ENCODE data around the gene TRAF3IP3. TPM values are rescaled to one million over a fixed set of nuclear protein-coding genes. Genes with fewer than 3 reads are reported as not detected.

TRAF3IP3 gene
- total and polyA plus RNA-seq, 2 of the 13 experiments (the other 11 are each of a cell fraction or from before 2014, with no cell fraction given) = not detected

DNA sequence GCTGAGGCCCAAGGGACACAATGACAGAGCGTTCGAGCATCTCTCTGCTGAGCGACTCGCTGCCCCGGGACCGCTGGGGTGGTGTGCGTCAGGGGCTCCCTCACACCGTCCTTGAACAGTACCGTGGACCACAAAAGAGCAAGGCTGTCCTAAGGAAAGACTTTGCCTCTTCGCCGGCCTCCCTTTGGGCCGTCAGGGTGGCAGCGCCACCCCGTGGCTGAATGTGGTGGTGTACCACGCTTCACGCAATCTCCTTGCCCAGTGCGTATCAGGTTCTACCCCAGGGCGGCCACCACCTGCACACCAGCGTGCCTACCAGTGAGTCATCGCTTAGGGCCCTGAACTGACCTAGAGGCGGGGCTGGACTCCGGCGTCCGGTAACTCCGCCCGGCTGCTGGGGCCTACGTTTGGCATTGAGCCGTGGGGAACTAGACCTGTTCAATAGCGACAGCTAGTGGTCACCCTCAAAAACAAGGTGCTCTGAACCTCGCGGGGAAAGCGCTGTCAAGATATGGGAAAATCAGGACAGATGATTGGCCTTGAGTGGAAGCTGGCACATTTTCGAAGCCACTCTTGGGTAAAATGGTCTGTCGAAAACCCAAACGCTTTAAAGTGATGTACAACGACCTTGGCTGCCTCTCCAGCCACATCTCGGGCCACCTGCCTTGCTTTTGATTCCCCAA is 8.1 kb upstream of the TRAF3IP3 start (continued):
- TF ChIP-seq, protein P1, sequence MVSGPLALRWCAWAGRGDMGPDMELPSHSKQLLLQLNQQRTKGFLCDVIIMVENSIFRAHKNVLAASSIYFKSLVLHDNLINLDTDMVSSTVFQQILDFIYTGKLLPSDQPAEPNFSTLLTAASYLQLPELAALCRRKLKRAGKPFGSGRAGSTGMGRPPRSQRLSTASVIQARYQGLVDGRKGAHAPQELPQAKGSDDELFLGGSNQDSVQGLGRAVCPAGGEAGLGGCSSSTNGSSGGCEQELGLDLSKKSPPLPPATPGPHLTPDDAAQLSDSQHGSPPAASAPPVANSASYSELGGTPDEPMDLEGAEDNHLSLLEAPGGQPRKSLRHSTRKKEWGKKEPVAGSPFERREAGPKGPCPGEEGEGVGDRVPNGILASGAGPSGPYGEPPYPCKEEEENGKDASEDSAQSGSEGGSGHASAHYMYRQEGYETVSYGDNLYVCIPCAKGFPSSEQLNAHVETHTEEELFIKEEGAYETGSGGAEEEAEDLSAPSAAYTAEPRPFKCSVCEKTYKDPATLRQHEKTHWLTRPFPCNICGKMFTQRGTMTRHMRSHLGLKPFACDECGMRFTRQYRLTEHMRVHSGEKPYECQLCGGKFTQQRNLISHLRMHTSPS (CRISPR knock-in tag; IDR thresholded peaks at IDR 0.05; ENCODE audit: low read depth) = peak; percentile 67; the same call in 1 of the 2 replicates
- no peak for TF ChIP-seq ZBTB21 (CRISPR knock-in tag; IDR thresholded peaks at IDR 0.05)
- peak; percentile 54; the same call in 1 of the 2 replicates for TF ChIP-seq AHR (CRISPR knock-in tag; IDR thresholded peaks at IDR 0.05)
- TF ChIP-seq YEATS4 (CRISPR knock-in tag; IDR thresholded peaks at IDR 0.05; ENCODE audit: borderline replicate concordance) = no peak
- TF ChIP-seq THAP11 (CRISPR knock-in tag; IDR thresholded peaks at IDR 0.05) = peak; percentile 49; the same call in 1 of the 2 replicates
- TF ChIP-seq ZNF691 (CRISPR knock-in tag; IDR thresholded peaks at IDR 0.05; ENCODE audit: borderline replicate concordance, low read depth) = peak; percentile 82; the same call in 1 of the 2 replicates
- TF ChIP-seq MTA1 (CRISPR knock-in tag; IDR thresholded peaks at IDR 0.05; ENCODE audit: borderline replicate concordance) = peak; percentile 76; the same call in 1 of the 2 replicates
- TF ChIP-seq ZNF768 (CRISPR knock-in tag; IDR thresholded peaks at IDR 0.05) = peak; percentile 31; the same call in 1 of the 2 replicates
- TF ChIP-seq ZFP1 (CRISPR knock-in tag; IDR thresholded peaks at IDR 0.05) = no peak
- TF ChIP-seq, protein P2, sequence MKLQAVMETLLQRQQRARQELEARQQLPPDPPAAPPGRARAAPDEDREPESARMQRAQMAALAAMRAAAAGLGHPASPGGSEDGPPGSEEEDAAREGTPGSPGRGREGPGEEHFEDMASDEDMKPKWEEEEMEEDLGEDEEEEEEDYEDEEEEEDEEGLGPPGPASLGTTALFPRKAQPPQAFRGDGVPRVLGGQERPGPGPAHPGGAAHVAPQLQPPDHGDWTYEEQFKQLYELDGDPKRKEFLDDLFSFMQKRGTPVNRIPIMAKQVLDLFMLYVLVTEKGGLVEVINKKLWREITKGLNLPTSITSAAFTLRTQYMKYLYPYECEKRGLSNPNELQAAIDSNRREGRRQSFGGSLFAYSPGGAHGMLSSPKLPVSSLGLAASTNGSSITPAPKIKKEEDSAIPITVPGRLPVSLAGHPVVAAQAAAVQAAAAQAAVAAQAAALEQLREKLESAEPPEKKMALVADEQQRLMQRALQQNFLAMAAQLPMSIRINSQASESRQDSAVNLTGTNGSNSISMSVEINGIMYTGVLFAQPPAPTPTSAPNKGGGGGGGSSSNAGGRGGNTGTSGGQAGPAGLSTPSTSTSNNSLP (IDR thresholded peaks at IDR 0.05; ENCODE audit: low read depth, low read length) = no peak
- TF ChIP-seq CTCF (CRISPR knock-in tag; IDR thresholded peaks at IDR 0.05) = peak; percentile 92
- TF ChIP-seq LCORL (IDR thresholded peaks at IDR 0.05) = no peak
- TF ChIP-seq LCORL (CRISPR knock-in tag; IDR thresholded peaks at IDR 0.05) = peak; percentile 71; the same call in 1 of the 2 replicates
- TF ChIP-seq TFDP2 (CRISPR knock-in tag; IDR thresholded peaks at IDR 0.05) = peak; percentile 24; the same call in 1 of the 2 replicates
- TF ChIP-seq CREB1 (IDR thresholded peaks at IDR 0.05) = peak; percentile 57
- TF ChIP-seq CREB1 (CRISPR knock-in tag; IDR thresholded peaks at IDR 0.05) = peak; percentile 40; the same call in 1 of the 2 replicates
- TF ChIP-seq ZMYM4 (CRISPR knock-in tag; IDR thresholded peaks at IDR 0.05) = peak; percentile 82
- no peak for TF ChIP-seq ZNF20 (CRISPR knock-in tag; IDR thresholded peaks at IDR 0.05)
- TF ChIP-seq SMARCC2 (IDR thresholded peaks at IDR 0.05) = no peak
- TF ChIP-seq SP5 (CRISPR knock-in tag; IDR thresholded peaks at IDR 0.05; ENCODE audit: borderline replicate concordance, low read depth) = peak; percentile 87
- 0 out of 2 replicates have a peak, but pooled peaks have one; percentile 24 for TF ChIP-seq RNF2 (conservative IDR thresholded peaks at IDR 0.05; ENCODE audit: low read depth)
- TF ChIP-seq KLF16 (CRISPR knock-in tag; IDR thresholded peaks at IDR 0.05) = peak in 1 of 2 experiments; percentile 64; a peak in 1 of 4 replicates
- 0 out of 2 replicates have a peak, but pooled peaks have one; percentile 29 for TF ChIP-seq BCL6 (CRISPR knock-in tag; IDR thresholded peaks at IDR 0.05)
- peak; percentile 41; the same call in 1 of the 2 replicates for TF ChIP-seq FOXC1 (CRISPR knock-in tag; IDR thresholded peaks at IDR 0.05; ENCODE audit: borderline replicate concordance)

Measured in HepG2 (cell line).